HS-5 (cell line): ENCODE data around the gene MRPL37.

Experiments used
- DNase-seq: peaks from one replicate; pipeline ENCODE4 v3.0.0-alpha.2; 2012; ENCODE audit warnings: low read depth

The MRPL37 gene

GRCh38 chr1:54266195-54266594 is 66.2 kb downstream of the MRPL37 start:
- DNase-seq, result no peak

- DNase-seq, result no peak
Observed at GRCh38 chr1:54266908-54267307, 66.9 kb downstream of the MRPL37 start.
